Endothelial cell of umbilical vein (primary cell): ENCODE data around the gene CD200. TPM values are rescaled to one million over a fixed set of nuclear protein-coding genes. Genes with fewer than 3 reads are reported as not detected.
"Not testable (repeated sequence)": the region's sequence is repeated elsewhere in the genome, so short reads cannot be mapped to it uniquely, and the experiment has no call there.

Experiments
- BruUV-seq: library from RNA; stranded (reverse); fragments of 400-500 nt; replicated peaks from 2 replicates; lab custom pipeline; 2021; lab: Mats Ljungman, UMichigan
- CTCF ChIA-PET: fragments of 300-600, 350-600 bp; sonication (Branson Sonifier 250); formaldehyde crosslinking; loops from one replicate; lab custom pipeline; 2021; ENCODE audit warnings: antibody characterized with exemption, inconsistent platforms; lab: Charles Lee
- POLR2A ChIA-PET: fragments of 300-600, 350-600 bp; sonication (Branson Sonifier 250); formaldehyde crosslinking; loops from one replicate; lab custom pipeline; 2021; ENCODE audit warnings: antibody characterized with exemption, inconsistent platforms; lab: Charles Lee
- DNase-seq: peaks from one replicate; pipeline ENCODE4 v3.0.0-alpha.2; 2011; ENCODE audit warnings: low read depth, low spot score
- FAIRE-seq: peaks from 2 replicates; lab custom pipeline; 2011; peaks lifted over from hg19 to GRCh38; lab: Jason Lieb, UNC
- H2AFZ ChIP-seq: 2 replicates; pipeline ENCODE4 v1.6.0; 2012; ENCODE audit warnings: low read depth, low read length, control low read depth, inconsistent platforms
- H3K27ac ChIP-seq: 2 replicates; pipeline ENCODE4 v1.5.1; 2011; ENCODE audit warnings: low read depth, mild to moderate bottlenecking, control low read depth, low read length, moderate library complexity; ENCODE audit not compliant: insufficient read depth
- H3K27me3 ChIP-seq, 2 experiments: 2 replicates each; pipeline versions ENCODE4 v1.6.0 to v1.6.1; 2011; ENCODE audit warnings: low read length in 2 of 2, mixed read lengths in 1 of 2; ENCODE audit not compliant: control insufficient read depth in 2 of 2, insufficient read depth in 2 of 2
- H3K36me3 ChIP-seq, 2 experiments: 2 replicates in 1 of 2; 3 replicates in 1 of 2; pipeline ENCODE4 v1.5.1; 2011; ENCODE audit warnings: low read length in 2 of 2, mild to moderate bottlenecking in 1 of 2, moderate library complexity in 1 of 2; ENCODE audit not compliant: control insufficient read depth in 2 of 2, insufficient read depth in 2 of 2; ENCODE audit errors: extremely low read depth in 1 of 2
- H3K4me1 ChIP-seq: 3 replicates; pipeline ENCODE4 v1.5.1; 2011; ENCODE audit warnings: mild to moderate bottlenecking, low read length; ENCODE audit not compliant: control insufficient read depth, insufficient read depth; ENCODE audit errors: extremely low read depth
- H3K4me2 ChIP-seq: 2 replicates; pipeline ENCODE4 v1.6.1; 2011; ENCODE audit warnings: low read length, control low read depth, mixed read lengths; ENCODE audit not compliant: insufficient read depth
- H3K4me3 ChIP-seq, 3 experiments: fragments of 200-600 bp in 1 of 3; sonication (generic), shearing (Covaris generic) in 1 of 3; replicated peaks in 1 of 3; 2 replicates each; pipeline ENCODE4 v1.5.1; 2011 to 2016; ENCODE audit warnings: control low read depth in 3 of 3, low read length in 3 of 3, mild to moderate bottlenecking in 2 of 3, inconsistent platforms in 1 of 3, low read depth in 1 of 3, moderate library complexity in 1 of 3; ENCODE audit not compliant: insufficient read depth in 1 of 3
- H3K79me2 ChIP-seq: 2 replicates; pipeline ENCODE4 v1.6.0; 2012; ENCODE audit warnings: low read length, inconsistent platforms; ENCODE audit not compliant: control insufficient read depth, insufficient read depth
- H3K9ac ChIP-seq: replicated peaks from 2 replicates; pipeline ENCODE3; 2011; ENCODE audit warnings: low read length, control low read depth; ENCODE audit not compliant: insufficient read depth; ENCODE audit errors: extremely low read depth
- H3K9me1 ChIP-seq: replicated peaks from 3 replicates; pipeline ENCODE4 v1.6.0; 2011; ENCODE audit warnings: mild to moderate bottlenecking, low read length; ENCODE audit not compliant: control insufficient read depth, insufficient read depth; ENCODE audit errors: extremely low read depth
- H3K9me3 ChIP-seq: replicated peaks from 2 replicates; pipeline ENCODE4 v1.5.1; 2012; ENCODE audit warnings: low read length, inconsistent platforms; ENCODE audit not compliant: control insufficient read depth, insufficient read depth
- H4K20me1 ChIP-seq: replicated peaks from 2 replicates; pipeline ENCODE3; 2011; ENCODE audit warnings: mild to moderate bottlenecking, low read length; ENCODE audit not compliant: control insufficient read depth, insufficient read depth; ENCODE audit errors: extremely low read depth
- EZH2 ChIP-seq: IDR thresholded peaks from 2 replicates; pipeline ENCODE4 v1.6.1; 2012; ENCODE audit warnings: borderline replicate concordance, low read depth, mild to moderate bottlenecking, moderate library complexity, low read length, inconsistent platforms; ENCODE audit not compliant: severe bottlenecking
- FOS ChIP-seq: IDR thresholded peaks from 2 replicates; pipeline ENCODE4 v1.6.1; 2011; ENCODE audit warnings: mild to moderate bottlenecking, low read length, moderate library complexity, borderline replicate concordance; ENCODE audit not compliant: insufficient read depth
- GATA2 ChIP-seq: IDR thresholded peaks from 2 replicates; pipeline ENCODE4 v1.7.0; 2011; ENCODE audit warnings: low read depth, mild to moderate bottlenecking, moderate library complexity, mixed read lengths, low read length; ENCODE audit not compliant: insufficient read length, insufficient read depth
- JUN ChIP-seq: IDR thresholded peaks from 2 replicates; pipeline ENCODE4 v1.6.1; 2011; ENCODE audit warnings: borderline replicate concordance, low read depth; ENCODE audit not compliant: insufficient read length, insufficient read depth
- MYC ChIP-seq: IDR thresholded peaks from one replicate; pipeline ENCODE4 v1.6.1; 2011; ENCODE audit warnings: mild to moderate bottlenecking, low read depth, low read length
- POLR2A ChIP-seq: IDR thresholded peaks from 2 replicates; pipeline ENCODE4 v1.6.1; 2012; ENCODE audit warnings: low read depth, mild to moderate bottlenecking, control low read depth, low read length
- POLR2AphosphoS5 ChIP-seq: IDR thresholded peaks from 2 replicates; pipeline ENCODE4 v1.6.1; 2012; ENCODE audit warnings: low read depth, mild to moderate bottlenecking, control low read depth, low read length, moderate library complexity; ENCODE audit not compliant: insufficient read depth
- dilution Hi-C: fragments of 300-500 bp; cut with MboI; formaldehyde crosslinking; loops from one replicate; pipeline ENCODE4 v1.15.0; 2019; ENCODE audit warnings: low sequenced_read_pairs; ENCODE audit not compliant: extremely low pct_ligation_motif_present
- intact Hi-C: fragments of 100-400 bp; cut with micrococcal nuclease; formaldehyde crosslinking; loops from one replicate; pipeline ENCODE4 v1.10.0; 2022
- polyA plus RNA-seq, 4 experiments: library from polyadenylated mRNA; depleted of rRNA in 3 of 4; stranded (reverse) in 3 of 4; unstranded in 1 of 4; fragments of >200 nt; gene quantifications; 2 replicates each; pipeline versions ENCODE4 v1.2.1 to v1.2.3, GENCODE V29; 2011 to 2012; ENCODE audit warnings: missing spikeins in 1 of 4
- total RNA-seq: library from RNA; stranded (reverse); gene quantifications from 2 replicates; pipeline ENCODE4 v1.2.3, GENCODE V29; 2021
- TF ChIP-seq, protein P1 (sequence below), 2 donors: IDR thresholded peaks; 1 replicate in 1 of 2; 2 replicates in 1 of 2; pipeline ENCODE4 v1.5.1; 2011; ENCODE audit warnings: low read length in 2 of 2, mild to moderate bottlenecking in 2 of 2, moderate library complexity in 2 of 2, control low read depth in 1 of 2, inconsistent platforms in 1 of 2, low read depth in 1 of 2; ENCODE audit not compliant: insufficient read depth in 1 of 2; ENCODE audit errors: extremely low read depth in 1 of 2
- TF ChIP-seq, protein P2 (sequence below): IDR thresholded peaks from 2 replicates; pipeline ENCODE4 v1.6.1; 2011; ENCODE audit not compliant: insufficient read depth, insufficient read length

The CD200 gene
- total and polyA plus RNA-seq, 2 donors (not counting 3 experiments of a cell fraction or from before 2014, with no cell fraction given) = 8.1 to 8.2 TPM

DNA sequence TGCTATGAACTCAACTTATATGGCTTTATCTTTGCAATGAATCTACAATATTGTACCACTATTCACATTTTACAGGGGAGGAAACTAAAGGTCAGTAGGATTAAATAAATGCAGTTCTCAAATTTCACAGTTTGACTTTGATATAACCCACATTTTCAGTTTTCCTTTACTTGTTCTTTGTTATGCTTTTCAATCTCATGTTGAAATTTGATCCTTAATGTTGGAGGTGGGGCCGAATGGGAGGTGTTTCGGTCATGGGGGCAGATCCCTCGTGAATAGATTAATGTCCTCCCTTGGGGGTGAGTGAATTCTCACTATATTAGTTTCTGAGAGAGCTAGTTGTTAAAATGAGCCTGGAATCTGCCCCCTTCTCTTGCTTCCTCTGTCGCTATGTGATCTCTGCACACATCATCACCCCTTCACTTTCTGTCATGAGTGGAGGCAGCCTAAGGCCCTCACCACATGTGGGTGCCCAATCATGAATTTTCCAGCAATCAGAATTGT, 44.7 kb downstream of the CD200 start:
- dilution Hi-C loops = no loop called here
- Histone ChIP-seq H3K4me1 (peaks cover 20% of the 10 kb centered on the region), H3K27me3 (no peaks in the 10 kb centered on the region), H3K79me2 (no peaks in the 10 kb centered on the region), H3K36me3 (no peaks in the 10 kb centered on the region), H3K4me3 (no peak overlapping the region), H2AFZ (no peak overlapping the region), H3K9me1 (no peaks in the 10 kb centered on the region), H4K20me1 (no peaks in the 10 kb centered on the region), H3K4me2 (no peak overlapping the region), H3K9me3 (no peaks in the 10 kb centered on the region), H3K9ac (no peak overlapping the region), H3K27ac (no peak overlapping the region)
- no TSS peak for BruUV-seq
- no peak for DNase-seq
- intact Hi-C loops = no loop called here
- ChIA-PET POLR2A (no interaction called here), CTCF (interaction anchor here (1.0 kb wide), 1 partner anchor 12 kb away, joined by 4 read pairs; no protein-coding TSS in a partner anchor)
- no peak for TF ChIP-seq EZH2
- no peak for TF ChIP-seq FOS
- no peak for TF ChIP-seq POLR2AphosphoS5
- TF ChIP-seq JUN = no peak
- TF ChIP-seq POLR2A = no peak
- no peak for TF ChIP-seq GATA2
- no peak for TF ChIP-seq MYC
- TF ChIP-seq, protein P1, sequence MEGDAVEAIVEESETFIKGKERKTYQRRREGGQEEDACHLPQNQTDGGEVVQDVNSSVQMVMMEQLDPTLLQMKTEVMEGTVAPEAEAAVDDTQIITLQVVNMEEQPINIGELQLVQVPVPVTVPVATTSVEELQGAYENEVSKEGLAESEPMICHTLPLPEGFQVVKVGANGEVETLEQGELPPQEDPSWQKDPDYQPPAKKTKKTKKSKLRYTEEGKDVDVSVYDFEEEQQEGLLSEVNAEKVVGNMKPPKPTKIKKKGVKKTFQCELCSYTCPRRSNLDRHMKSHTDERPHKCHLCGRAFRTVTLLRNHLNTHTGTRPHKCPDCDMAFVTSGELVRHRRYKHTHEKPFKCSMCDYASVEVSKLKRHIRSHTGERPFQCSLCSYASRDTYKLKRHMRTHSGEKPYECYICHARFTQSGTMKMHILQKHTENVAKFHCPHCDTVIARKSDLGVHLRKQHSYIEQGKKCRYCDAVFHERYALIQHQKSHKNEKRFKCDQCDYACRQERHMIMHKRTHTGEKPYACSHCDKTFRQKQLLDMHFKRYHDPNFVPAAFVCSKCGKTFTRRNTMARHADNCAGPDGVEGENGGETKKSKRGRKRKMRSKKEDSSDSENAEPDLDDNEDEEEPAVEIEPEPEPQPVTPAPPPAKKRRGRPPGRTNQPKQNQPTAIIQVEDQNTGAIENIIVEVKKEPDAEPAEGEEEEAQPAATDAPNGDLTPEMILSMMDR (IDR thresholded peaks at IDR 0.05; ENCODE audit: extremely low read depth in 1 of 2, insufficient read depth in 1 of 2, low read depth in 1 of 2, low read length in 2 of 2) = no peak
- TF ChIP-seq, protein P2, sequence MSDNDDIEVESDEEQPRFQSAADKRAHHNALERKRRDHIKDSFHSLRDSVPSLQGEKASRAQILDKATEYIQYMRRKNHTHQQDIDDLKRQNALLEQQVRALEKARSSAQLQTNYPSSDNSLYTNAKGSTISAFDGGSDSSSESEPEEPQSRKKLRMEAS = no peak
- FAIRE-seq = peak; percentile 18

DNA sequence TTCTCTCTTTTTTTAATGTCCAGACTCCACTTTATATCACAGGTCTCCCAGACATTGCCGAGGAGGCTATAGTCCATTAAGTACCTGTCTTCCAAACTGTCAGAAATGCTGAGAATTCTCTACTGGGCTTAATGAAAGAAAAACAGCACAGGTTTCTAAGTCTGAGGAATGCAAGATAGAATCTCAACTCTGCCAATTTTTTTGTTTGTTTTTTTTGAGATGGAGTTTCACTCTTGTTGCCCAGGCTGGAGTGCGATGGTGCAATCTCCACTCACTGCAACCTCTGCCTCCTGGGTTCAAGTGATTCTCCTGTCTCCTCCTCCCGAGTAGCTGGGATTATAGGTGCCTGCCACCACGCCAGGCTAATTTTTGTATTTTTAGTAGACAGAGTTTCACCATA, 45.4 kb downstream of the CD200 start:
- dilution Hi-C loops, H3K4me2 ChIP-seq, H2AFZ ChIP-seq, H3K4me3 ChIP-seq, BruUV-seq, CTCF ChIA-PET, H3K79me2 ChIP-seq, H3K27me3 ChIP-seq, H3K27ac ChIP-seq, H4K20me1 ChIP-seq, H3K9ac ChIP-seq, H3K9me3 ChIP-seq, intact Hi-C loops, H3K9me1 ChIP-seq, POLR2A ChIA-PET, H3K36me3 ChIP-seq, DNase-seq: not testable (repeated sequence)
- peak; percentile 53 for FAIRE-seq
- peaks cover 20% of the 10 kb centered on the region for H3K4me1 ChIP-seq
